ENCODE data around the gene ABCG8. TPM values are rescaled to one million over a fixed set of nuclear protein-coding genes. Genes with fewer than 3 reads are reported as not detected.
"Not testable (repeated sequence)": the region's sequence is repeated elsewhere in the genome, so short reads cannot be mapped to it uniquely, and the experiment has no call there.

The ABCG8 gene
- total and polyA plus RNA-seq, 12 donors, result 0.15 to 1.4 TPM; not detected in 10

- Histone ChIP-seq H3K4me3 (no peak overlapping the region), H3K36me3 (peaks cover 0 to 87% (median 28%) of the 10 kb centered on the region in 9 donors), H3K4me1 (no peaks in the 10 kb centered on the region), H3K27ac (no peak overlapping the region), H3K9me3 (no peaks in the 10 kb centered on the region), H3K27me3 (no peaks in the 10 kb centered on the region)
- no peak for TF ChIP-seq CTCF (IDR thresholded peaks at IDR 0.05)
- WGBS, 2 donors, result 92 to 95% methylated on average over 6 of the region's 6 CpGs
- intact Hi-C loops (cut with DNase I), result loop anchor here in 1 of 10 donors (10.0 kb wide), 1 partner anchor 68 kb away; no protein-coding TSS in a partner anchor
- DNase-seq (no peak), ATAC-seq (no peak)
Observed at GRCh38 chr2:43906448-43907109, 67.8 kb downstream of the ABCG8 start.

- intact Hi-C loops (cut with DNase I); H3K27ac ChIP-seq; H3K4me3 ChIP-seq; ATAC-seq; H3K9me3 ChIP-seq; H3K4me1 ChIP-seq; DNase-seq; H3K27me3 ChIP-seq: not testable (repeated sequence)
- WGBS, 2 donors, result 95 to 97% methylated on average over 8 of the region's 8 CpGs
- H3K36me3 ChIP-seq, result peaks cover 0 to 89% (median 46%) of the 10 kb centered on the region in 9 donors
Observed at GRCh38 chr2:43911136-43911790, 72.5 kb downstream of the ABCG8 start.

GRCh38 chr2:43924463-43924862 lies 85.7 kb downstream of the ABCG8 start:
- DNase-seq (no peak), ATAC-seq (no peak)
- TF ChIP-seq CTCF (IDR thresholded peaks at IDR 0.05), result no peak
- 95 to 97% methylated on average over 2 of the region's 2 CpGs for WGBS, 2 donors
- Histone ChIP-seq H3K4me3 (no peak overlapping the region), H3K27me3 (no peaks in the 10 kb centered on the region), H3K4me1 (no peaks in the 10 kb centered on the region), H3K36me3 (peaks cover 0 to 100% (median 18%) of the 10 kb centered on the region in 9 donors), H3K9me3 (no peaks in the 10 kb centered on the region), H3K27ac (no peak overlapping the region)
- intact Hi-C loops (cut with DNase I), result no loop called here

- no peaks in the 10 kb centered on the region for H3K27me3 ChIP-seq
- H3K27ac ChIP-seq, result no peak overlapping the region
- no peak overlapping the region for H3K4me3 ChIP-seq
- H3K9me3 ChIP-seq, result no peaks in the 10 kb centered on the region
- H3K4me1 ChIP-seq, result no peaks in the 10 kb centered on the region
- no peak for DNase-seq
- no peak for TF ChIP-seq CTCF (IDR thresholded peaks at IDR 0.05)
- ATAC-seq, result no peak
- intact Hi-C loops (cut with DNase I), result no loop called here
- peaks cover 0 to 98% (median 23%) of the 10 kb centered on the region in 9 donors for H3K36me3 ChIP-seq
- 89 to 91% methylated on average over 4 of the region's 4 CpGs for WGBS, 2 donors
Observed at GRCh38 chr2:43925431-43925830, 86.7 kb downstream of the ABCG8 start.

GRCh38 chr2:43927442-43927841 lies 88.7 kb downstream of the ABCG8 start:
- 92 to 99% methylated on average over 4 of the region's 4 CpGs for WGBS, 2 donors
- peaks cover 0 to 98% (median 27%) of the 10 kb centered on the region in 9 donors for H3K36me3 ChIP-seq
- intact Hi-C loops (cut with DNase I), result no loop called here
- no peak overlapping the region for H3K4me3 ChIP-seq
- H3K27ac ChIP-seq, result no peak overlapping the region
- ATAC-seq, result no peak
- no peaks in the 10 kb centered on the region for H3K4me1 ChIP-seq
- no peaks in the 10 kb centered on the region for H3K27me3 ChIP-seq
- DNase-seq, result no peak
- TF ChIP-seq CTCF (IDR thresholded peaks at IDR 0.05), result no peak
- H3K9me3 ChIP-seq, result no peaks in the 10 kb centered on the region
